HG02970 (cell line): Measurements from ENCODE around the gene SAMD8.
"Not testable (repeated sequence)": the region's sequence is repeated elsewhere in the genome, so short reads cannot be mapped to it uniquely, and the experiment has no call there.

Experiments used
- ATAC-seq: cut with Tn5 transposase; IDR thresholded peaks from one replicate; pipeline ENCODE4 v1.9.1; 2021; ENCODE audit warnings: mild to moderate bottlenecking, moderate library complexity, moderate number of reproducible peaks; ENCODE audit not compliant: unreplicated experiment, low FRiP score

Gene SAMD8

GRCh38 chr10:75189266-75190096, 78.0 kb downstream of the SAMD8 start:
- no peak for ATAC-seq

GRCh38 chr10:75191821-75192568, 80.5 kb downstream of the SAMD8 start:
- ATAC-seq, result no peak

DNA sequence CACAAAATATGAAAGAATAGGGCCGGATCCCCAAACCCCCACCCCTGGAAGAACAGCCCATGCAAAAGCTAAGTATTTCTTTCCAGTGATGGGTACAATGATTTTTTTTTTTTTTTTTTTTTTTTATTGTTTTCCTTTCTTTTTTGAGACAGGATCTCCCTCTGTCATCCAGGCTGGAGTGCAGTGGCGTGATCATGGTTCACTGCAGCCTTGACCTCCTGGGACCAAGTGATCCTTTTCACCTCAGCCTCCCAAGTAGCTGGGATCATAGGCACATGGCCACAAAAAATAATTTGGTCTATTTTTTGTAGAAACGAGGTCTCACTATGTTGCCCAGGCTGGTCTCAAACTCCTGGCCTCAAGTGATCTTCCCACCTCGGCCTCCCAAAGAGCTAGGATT, 83.2 kb downstream of the SAMD8 start:
- ATAC-seq, result not testable (repeated sequence)

- no peak for ATAC-seq
Observed at GRCh38 chr10:75195035-75195763, 83.7 kb downstream of the SAMD8 start.

DNA sequence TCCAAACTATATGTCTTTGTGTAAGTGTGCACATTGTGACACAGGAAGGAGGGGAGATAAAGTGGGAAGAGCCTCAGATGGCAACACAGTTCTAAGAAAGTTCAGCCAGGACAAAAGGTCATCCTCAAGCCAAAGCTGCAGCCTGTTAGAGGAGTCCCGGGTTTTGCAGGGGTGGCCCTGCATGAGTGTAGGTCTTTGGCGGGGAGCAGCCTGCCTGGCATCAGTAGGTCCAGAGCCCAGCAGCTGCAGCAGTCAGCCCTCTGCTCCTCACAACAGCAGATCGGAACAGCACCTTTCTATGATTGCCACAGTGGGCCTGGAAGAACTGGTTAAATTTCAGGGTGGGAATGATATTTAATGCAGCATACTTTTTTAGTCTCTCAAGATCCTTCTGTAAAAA, 85.6 kb downstream of the SAMD8 start:
- ATAC-seq, result no peak

DNA sequence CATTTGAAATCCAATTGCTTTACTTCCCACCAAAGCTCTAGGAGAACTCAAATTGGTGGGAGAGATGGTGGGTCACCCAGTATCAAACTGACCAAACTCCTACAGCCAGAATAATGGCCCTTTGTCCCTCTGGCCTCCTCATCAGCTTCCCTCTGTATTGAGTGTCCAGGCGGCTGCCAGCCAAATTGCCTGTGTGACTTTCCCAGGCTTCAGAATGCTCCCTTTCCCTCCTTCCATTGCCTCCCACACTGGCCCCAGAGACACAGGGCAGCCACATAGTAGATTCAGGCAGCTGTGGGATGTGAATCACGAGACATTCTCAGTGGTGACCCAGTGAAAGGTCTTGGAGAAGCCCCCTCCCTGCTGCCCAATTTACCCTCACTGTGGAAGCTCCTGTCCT, 86.5 kb downstream of the SAMD8 start:
- ATAC-seq, result no peak

GRCh38 chr10:75199949-75200348, 88.5 kb downstream of the SAMD8 start:
- ATAC-seq, result not testable (repeated sequence)

- no peak for ATAC-seq
Observed at GRCh38 chr10:75201793-75202307, 90.4 kb downstream of the SAMD8 start.

- no peak for ATAC-seq
Observed at GRCh38 chr10:75202321-75203045, 91.0 kb downstream of the SAMD8 start.

GRCh38 chr10:75203046-75203620, 91.7 kb downstream of the SAMD8 start:
- not testable (repeated sequence) for ATAC-seq

GRCh38 chr10:75203724-75204123, 92.3 kb downstream of the SAMD8 start:
- no peak for ATAC-seq

- ATAC-seq, result no peak
Observed at GRCh38 chr10:75205908-75206307, 94.5 kb downstream of the SAMD8 start.

GRCh38 chr10:75206638-75207037, 95.2 kb downstream of the SAMD8 start:
- ATAC-seq, result not testable (repeated sequence)

DNA sequence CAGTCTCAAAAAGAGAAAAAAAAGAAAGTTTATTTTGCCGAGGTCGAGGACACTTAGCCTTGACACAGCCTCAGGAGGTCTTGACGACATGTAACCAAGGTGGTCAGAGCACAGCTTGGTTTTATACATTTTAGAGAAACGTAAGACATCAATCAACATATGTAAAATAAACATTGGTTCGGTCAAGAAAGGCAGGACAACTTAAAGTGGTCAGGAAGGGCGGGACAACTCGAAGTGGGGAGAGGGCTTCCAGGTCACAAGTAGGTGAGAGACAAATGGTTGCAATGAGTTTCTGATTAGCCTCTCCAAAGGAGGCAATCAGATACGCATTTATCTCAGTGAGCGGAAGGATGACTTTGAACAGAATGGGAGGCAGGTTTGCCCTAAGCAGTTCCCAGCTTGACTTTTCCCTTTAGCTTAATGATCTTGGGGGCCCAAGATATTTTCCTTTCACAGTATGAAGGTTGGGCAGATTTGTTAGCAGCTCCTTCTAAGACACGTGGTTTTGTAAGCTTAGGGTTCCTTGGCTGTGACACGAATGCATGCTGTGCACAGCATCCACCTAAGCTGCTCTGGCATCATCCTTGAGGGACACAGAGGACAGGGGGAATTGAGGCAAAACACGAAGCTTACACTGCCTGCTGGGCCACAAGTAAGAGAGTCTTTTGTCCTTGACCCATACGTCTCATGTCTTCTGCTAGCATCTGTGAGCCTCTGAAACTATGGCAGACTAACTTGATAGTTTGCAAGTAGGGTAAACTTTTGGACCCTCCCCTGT, 95.8 kb downstream of the SAMD8 start:
- no peak for ATAC-seq

DNA sequence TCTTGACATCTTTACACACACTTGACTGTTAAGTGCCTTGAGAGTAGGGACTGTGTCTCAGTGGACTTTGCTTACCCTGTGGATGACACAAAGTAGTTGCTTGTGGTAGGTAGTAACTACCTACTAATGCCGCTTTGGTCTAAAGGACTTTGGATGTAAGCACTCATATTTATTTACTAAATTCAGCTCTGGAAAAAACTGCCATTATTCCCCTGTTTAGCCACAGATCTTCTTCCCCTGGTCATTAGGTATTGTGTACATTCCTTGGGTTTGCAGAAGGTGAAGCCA, 96.3 kb downstream of the SAMD8 start:
- ATAC-seq, result no peak

GRCh38 chr10:75208181-75208580, 96.7 kb downstream of the SAMD8 start:
- ATAC-seq, result no peak

GRCh38 chr10:75209086-75209920, 97.8 kb downstream of the SAMD8 start:
- no peak for ATAC-seq

GRCh38 chr10:75209921-75210281, 98.4 kb downstream of the SAMD8 start:
- peak; percentile 30 for ATAC-seq
